GM18505 (cell line): ENCODE results near the gene AIF1.

ENCODE experiments used
- ATAC-seq: cut with Tn5 transposase; IDR thresholded peaks from one replicate; pipeline ENCODE4 v1.9.1; 2021; ENCODE audit not compliant: unreplicated experiment
- POLR2A ChIP-seq: IDR thresholded peaks from 4 replicates; pipeline ENCODE4 v1.6.1; 2011; ENCODE audit warnings: borderline replicate concordance; ENCODE audit not compliant: insufficient read depth, insufficient read length; ENCODE audit errors: extremely low read depth

Gene AIF1

DNA sequence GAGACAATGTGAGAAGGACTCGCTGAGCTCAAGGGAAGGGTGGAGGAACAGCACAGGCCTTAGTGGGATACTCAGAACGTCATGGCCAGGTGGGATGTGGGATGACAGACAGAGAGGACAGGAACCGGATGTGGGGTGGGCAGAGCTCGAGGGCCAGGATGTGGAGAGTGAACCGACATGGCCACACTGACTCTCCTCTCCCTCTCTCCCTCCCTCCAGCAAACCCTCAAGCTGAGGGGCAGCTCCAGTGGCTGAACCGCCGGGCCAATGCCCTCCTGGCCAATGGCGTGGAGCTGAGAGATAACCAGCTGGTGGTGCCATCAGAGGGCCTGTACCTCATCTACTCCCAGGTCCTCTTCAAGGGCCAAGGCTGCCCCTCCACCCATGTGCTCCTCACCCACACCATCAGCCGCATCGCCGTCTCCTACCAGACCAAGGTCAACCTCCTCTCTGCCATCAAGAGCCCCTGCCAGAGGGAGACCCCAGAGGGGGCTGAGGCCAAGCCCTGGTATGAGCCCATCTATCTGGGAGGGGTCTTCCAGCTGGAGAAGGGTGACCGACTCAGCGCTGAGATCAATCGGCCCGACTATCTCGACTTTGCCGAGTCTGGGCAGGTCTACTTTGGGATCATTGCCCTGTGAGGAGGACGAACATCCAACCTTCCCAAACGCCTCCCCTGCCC, 38.0 kb upstream of the AIF1 start:
- TF ChIP-seq POLR2A, result peak; percentile 76
- no peak for ATAC-seq

DNA sequence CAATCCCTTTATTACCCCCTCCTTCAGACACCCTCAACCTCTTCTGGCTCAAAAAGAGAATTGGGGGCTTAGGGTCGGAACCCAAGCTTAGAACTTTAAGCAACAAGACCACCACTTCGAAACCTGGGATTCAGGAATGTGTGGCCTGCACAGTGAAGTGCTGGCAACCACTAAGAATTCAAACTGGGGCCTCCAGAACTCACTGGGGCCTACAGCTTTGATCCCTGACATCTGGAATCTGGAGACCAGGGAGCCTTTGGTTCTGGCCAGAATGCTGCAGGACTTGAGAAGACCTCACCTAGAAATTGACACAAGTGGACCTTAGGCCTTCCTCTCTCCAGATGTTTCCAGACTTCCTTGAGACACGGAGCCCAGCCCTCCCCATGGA, 37.5 kb upstream of the AIF1 start:
- peak; percentile 15 for TF ChIP-seq POLR2A
- no peak for ATAC-seq

DNA sequence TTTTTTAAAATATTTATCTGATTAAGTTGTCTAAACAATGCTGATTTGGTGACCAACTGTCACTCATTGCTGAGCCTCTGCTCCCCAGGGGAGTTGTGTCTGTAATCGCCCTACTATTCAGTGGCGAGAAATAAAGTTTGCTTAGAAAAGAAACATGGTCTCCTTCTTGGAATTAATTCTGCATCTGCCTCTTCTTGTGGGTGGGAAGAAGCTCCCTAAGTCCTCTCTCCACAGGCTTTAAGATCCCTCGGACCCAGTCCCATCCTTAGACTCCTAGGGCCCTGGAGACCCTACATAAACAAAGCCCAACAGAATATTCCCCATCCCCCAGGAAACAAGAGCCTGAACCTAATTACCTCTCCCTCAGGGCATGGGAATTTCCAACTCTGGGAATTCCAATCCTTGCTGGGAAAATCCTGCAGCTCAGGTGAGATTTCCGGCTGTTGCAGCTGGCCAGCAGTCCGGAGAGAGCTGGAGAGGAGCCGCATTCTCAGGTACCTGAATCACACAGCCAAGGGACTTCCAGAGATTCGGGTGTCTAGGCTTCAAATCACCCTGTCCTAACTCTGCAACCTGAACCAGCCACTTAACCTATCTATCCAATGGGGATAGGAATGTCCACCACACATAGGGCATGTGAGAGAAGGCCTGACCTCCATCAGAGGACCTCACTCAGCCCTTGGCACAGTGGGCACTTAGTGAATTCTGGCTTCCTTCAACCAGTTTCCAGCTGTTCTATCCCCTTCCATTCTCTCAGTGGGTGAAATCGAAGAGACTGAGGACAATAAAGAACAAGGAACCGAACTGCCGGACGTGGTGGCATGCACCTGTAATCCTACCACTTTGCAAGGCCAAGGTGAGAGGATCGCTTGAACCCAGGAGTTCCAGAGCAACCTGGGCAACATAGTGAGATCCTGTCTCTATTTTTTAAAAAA, 36.6 kb upstream of the AIF1 start:
- peak; percentile 69 for TF ChIP-seq POLR2A
- no peak for ATAC-seq

DNA sequence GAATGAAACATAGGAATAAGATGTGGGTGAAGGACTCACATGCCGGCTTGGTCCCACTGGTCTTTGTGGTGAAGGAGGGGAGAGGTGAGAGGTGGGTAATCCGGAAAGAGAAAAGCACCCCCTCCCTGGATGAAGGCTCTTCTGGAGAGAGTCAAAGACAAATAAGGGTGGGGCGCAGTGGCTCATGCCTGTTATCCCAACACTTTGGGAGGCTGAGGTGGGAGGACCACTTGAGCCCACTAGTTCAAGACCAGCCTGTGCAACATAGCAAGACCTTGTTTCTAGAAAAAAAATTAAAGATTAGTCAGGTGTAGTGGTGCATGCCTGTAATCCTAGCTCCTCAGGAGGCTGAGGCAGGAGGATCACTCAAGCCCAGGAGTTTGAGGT, 35.9 kb upstream of the AIF1 start:
- ATAC-seq, result no peak
- no peak for TF ChIP-seq POLR2A

DNA sequence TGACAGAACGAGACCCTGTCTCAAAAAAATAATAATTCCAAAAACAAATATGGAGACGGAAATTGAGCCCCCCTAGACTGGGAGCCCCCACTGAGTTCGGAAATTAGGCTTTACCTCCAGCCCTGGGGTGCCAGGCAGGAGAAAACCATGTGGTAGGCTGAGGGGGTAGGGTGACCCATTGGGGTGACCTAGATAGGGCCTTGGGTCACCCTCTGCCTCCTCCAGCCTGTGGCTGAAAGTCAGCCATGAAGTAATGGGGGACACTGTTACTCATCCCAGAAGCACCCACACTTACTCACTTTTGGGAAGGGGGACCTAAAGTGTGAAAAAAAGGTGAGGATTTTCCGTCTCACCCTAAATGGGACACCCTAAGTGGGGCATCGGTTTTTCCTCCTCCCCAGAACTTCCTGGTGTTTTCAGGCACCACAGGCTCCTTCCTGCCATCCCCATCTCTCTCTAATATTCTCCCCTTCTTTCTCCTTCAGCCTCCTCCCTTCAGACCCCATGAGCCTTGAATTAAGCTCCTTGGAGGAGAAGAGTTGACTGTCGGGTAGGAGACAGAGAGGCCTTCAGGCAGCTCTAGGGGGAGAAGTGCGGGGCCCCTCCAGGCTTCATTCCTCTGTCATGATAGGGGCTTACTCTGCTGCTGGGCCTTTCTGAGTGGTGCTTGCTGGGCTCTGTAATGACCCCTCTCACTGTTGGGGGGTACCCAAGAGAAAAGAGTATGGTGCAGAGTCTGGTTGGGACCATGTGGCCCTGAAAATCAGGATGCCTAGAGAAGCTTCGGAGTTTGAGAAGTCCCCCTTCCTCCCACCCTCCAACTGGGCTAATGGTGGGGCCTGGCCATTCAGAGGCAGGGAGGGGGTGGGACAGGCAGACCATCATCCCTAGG, 35.2 kb upstream of the AIF1 start:
- no peak for ATAC-seq
- peak; percentile 47 for TF ChIP-seq POLR2A

DNA sequence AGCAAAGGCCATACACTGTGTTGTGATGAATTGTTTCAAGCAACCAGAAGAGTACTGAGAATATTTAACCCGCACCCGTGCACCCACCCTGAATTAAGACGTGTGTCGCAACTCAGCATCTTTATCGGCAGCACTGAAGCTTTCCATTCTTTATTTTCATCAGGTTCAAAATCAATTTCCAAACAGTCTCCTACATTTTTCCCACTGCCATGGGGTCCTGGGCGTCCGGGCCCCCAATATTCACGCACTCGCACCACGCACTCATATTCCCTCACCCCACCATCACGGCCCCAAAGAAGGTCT, 34.6 kb upstream of the AIF1 start:
- ATAC-seq, result no peak
- TF ChIP-seq POLR2A, result no peak

DNA sequence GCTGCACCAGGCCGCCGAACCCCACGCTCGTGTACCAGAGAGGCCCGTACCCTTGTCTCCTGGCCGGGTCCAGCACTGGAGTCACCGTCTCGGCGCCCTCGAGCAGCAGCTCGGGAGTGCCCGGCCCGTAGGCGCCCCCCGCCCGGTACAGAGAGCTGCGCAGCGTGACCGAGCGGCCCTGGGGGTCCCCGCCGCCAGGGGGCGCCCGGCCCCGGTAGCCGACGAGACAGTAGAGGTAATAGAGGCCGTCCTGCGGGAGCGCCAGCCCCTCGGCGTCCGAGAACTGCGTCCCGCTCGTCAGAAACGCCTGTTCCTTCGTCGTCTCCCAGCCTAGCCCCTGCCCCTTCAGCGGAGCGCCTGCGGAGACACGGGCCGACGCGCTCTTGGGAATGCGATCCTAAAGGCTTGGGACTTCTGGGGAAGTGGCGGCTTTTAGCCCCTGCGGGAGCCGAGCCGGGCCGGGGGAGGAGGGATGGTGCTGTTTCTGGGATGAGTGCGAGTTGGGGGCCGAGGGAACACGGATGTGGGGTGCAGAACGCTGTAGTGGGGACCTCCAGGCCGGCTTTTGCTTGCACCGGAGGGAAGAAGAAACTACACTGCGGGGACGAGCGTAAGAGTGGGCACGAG, 34.1 kb upstream of the AIF1 start:
- peak; percentile 74 for TF ChIP-seq POLR2A
- peak; percentile 47 for ATAC-seq

DNA sequence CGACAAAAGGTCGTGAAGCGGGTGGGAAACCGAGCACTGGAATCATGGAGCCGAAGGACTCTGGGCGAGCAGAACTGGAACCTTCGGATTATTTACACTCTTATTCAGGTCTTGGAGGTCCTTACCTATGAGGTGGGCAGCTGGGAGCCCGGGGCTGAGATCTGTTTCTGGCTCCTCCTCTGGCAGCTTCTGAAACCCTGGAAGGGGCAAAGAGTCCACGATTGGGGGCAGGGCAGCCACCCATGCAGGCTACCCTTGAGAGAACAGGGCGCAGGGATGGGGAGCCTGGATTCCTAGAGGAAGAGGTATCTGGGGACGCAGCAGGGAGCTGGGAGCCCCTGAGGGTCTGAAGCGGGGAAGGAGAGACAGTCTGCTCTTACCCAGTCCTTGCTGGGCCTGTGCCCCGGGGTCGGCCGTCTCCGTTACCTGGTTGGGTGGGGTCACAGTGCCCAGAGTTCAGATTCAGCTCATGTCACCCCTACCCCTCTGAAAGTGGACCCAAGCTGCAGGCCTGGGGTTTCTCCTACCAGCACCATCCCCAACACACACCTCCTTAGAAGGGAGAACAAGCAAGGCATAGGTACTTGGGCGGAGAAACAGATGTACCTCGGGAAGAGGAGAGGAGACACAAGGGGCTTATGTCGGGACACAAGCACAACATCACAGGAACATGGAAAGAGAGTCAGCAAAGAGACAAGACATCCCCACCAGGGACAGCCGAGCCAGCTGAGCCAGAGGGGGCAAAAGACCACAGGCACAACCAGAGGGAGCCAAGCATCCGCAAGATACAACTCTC, 33.4 kb upstream of the AIF1 start:
- TF ChIP-seq POLR2A, result no peak
- ATAC-seq, result no peak

DNA sequence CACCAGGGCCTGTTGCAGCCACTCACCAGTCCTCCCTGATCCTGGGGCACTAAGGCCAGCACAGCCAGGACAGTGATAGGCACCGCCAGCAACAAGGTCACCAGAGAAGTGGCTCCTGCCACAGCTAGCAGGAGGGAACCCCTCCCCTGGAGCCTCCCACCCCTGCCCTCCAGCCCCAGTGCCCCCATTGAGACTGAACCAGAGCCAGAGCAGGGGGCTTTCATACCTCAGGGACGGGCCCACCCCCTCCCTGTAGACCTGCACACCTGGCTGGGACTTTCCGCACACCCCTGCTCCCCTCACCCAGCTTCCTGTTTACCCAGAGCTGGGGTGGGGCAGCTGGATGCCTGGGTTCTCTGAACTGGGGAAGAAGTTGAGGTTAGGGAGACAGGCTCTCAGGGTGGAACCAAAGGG, 32.8 kb upstream of the AIF1 start, which contains the start of gene LTB:
Gene LTB, minus strand, starts transcription at position 195 of the 414 bp plus-strand sequence. Its CDS starts 7 bp downstream, at position 188.
- peak; percentile 71 for TF ChIP-seq POLR2A
- no peak for ATAC-seq

DNA sequence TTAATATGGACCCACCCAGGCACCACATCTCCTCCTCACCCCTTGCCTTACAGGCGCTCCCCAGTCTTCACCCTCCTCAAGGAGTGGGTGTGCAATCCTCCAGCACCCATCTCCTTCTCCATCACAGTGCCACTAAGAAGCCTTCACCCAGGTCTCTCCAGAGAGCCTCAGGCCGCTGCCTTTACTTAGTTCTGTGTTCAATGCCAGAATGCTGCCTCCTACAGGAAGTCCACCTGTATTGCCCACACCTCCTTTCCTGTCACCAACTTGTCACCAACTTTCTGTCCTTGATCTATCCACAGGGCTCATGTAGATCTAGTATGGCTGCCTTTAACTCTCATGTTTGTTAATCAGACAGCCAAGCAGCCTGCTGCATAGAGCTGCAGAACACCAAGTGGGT, 29.5 kb upstream of the AIF1 start:
- no peak for ATAC-seq
- TF ChIP-seq POLR2A, result no peak

DNA sequence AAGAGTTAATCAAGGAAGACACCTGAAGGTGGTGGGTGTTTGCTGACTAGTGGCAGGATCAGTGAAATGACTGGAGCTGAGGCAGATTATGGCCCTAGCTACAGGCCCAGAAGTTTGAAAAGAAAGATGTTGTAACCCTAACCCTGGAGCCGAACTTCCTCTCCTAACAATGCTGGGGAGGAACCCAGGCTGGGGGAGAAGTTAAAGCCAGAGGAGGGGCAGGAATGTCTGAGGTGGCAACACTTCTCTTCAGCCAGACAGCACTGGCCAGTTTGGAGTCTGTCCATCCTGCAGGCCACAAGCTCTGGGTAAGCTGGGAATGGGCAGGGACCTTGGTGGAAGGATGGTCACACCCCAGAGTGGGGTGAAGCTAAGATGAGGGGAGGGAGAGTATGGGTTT, 29.0 kb upstream of the AIF1 start, which contains the start of gene LST1:
Gene LST1, plus strand, starts transcription at position 270 of the 400 bp plus-strand sequence. CDS start 1,023 bp downstream, outside the sequence.
- ATAC-seq, result no peak

More for the DNA sequence above, 29.0 kb upstream of the AIF1 start, which contains the start of gene LST1:
- no peak for TF ChIP-seq POLR2A
